H9 (cell line): ENCODE measurements around the gene COL4A6. TPM values are rescaled to one million over a fixed set of nuclear protein-coding genes. Genes with fewer than 3 reads are reported as not detected.

Source experiments
- DNase-seq: peaks from one replicate; pipeline ENCODE4 v3.0.0-alpha.2; 2017
- H2AFZ ChIP-seq: one replicate; pipeline ENCODE4 v1.6.1; 2013; ENCODE audit warnings: mild to moderate bottlenecking, low read length, control low read depth, moderate library complexity
- H2AK5ac ChIP-seq: 2 replicates; pipeline ENCODE4 v1.6.1; 2013; ENCODE audit warnings: low read length, control low read depth, mixed read lengths; ENCODE audit not compliant: insufficient read length
- H2BK120ac ChIP-seq: one replicate; pipeline ENCODE4 v1.6.1; 2013; ENCODE audit warnings: low read depth, mild to moderate bottlenecking, low read length, control low read depth, inconsistent platforms; ENCODE audit not compliant: poor library complexity, severe bottlenecking
- H2BK12ac ChIP-seq: 2 replicates; pipeline ENCODE4 v1.6.1; 2013; ENCODE audit warnings: low read length, control low read depth, mixed read lengths, low read depth; ENCODE audit not compliant: insufficient read length
- H2BK15ac ChIP-seq: 2 replicates; pipeline ENCODE4 v1.6.1; 2013; ENCODE audit warnings: low read depth, low read length, control low read depth
- H2BK20ac ChIP-seq: one replicate; pipeline ENCODE4 v1.6.1; 2013; ENCODE audit warnings: low read depth, mild to moderate bottlenecking, low read length, control low read depth, inconsistent platforms; ENCODE audit not compliant: poor library complexity, severe bottlenecking
- H2BK5ac ChIP-seq: 2 replicates; pipeline ENCODE4 v1.6.1; 2013; ENCODE audit warnings: low read length, control low read depth, mixed read lengths; ENCODE audit not compliant: insufficient read length
- H3K14ac ChIP-seq: 2 replicates; pipeline ENCODE4 v1.6.1; 2013; ENCODE audit warnings: low read length, control low read depth; ENCODE audit not compliant: insufficient read depth
- H3K18ac ChIP-seq: 2 replicates; pipeline ENCODE4 v1.6.1; 2013; ENCODE audit warnings: low read depth, mild to moderate bottlenecking, mixed read lengths, low read length, control low read depth; ENCODE audit not compliant: insufficient read length
- H3K23ac ChIP-seq: 2 replicates; pipeline ENCODE4 v1.6.1; 2013; ENCODE audit warnings: low read length, control low read depth, mixed read lengths, low read depth; ENCODE audit not compliant: insufficient read length
- H3K23me2 ChIP-seq: 2 replicates; pipeline ENCODE4 v1.6.1; 2013; ENCODE audit warnings: low read depth, mild to moderate bottlenecking, mixed read lengths, low read length, control low read depth; ENCODE audit not compliant: insufficient read length, poor library complexity, severe bottlenecking
- H3K27ac ChIP-seq: 2 replicates; pipeline ENCODE4 v1.5.1; 2013; ENCODE audit warnings: low read length, control low read depth, mixed read lengths, low read depth; ENCODE audit not compliant: insufficient read length
- H3K27me3 ChIP-seq: 2 replicates; pipeline ENCODE4 v1.6.1; 2013; ENCODE audit warnings: low read length, control low read depth, inconsistent platforms; ENCODE audit not compliant: insufficient read depth
- H3K4ac ChIP-seq: 2 replicates; pipeline ENCODE4 v1.6.1; 2013; ENCODE audit warnings: low read depth, mild to moderate bottlenecking, control low read depth, inconsistent platforms, low read length, moderate library complexity
- H3K4me1 ChIP-seq: 2 replicates; pipeline ENCODE4 v1.6.1; 2013; ENCODE audit warnings: low read length, control low read depth, inconsistent platforms; ENCODE audit not compliant: insufficient read depth
- H3K4me2 ChIP-seq: 2 replicates; pipeline ENCODE4 v1.6.1; 2013; ENCODE audit warnings: low read length, control low read depth, mixed read lengths; ENCODE audit not compliant: insufficient read length, insufficient read depth
- H3K56ac ChIP-seq: 2 replicates; pipeline ENCODE4 v1.6.1; 2013; ENCODE audit warnings: low read depth, mild to moderate bottlenecking, mixed read lengths, low read length, control low read depth; ENCODE audit not compliant: insufficient read length
- H3K79me1 ChIP-seq: 2 replicates; pipeline ENCODE4 v1.6.1; 2013; ENCODE audit warnings: low read depth, mild to moderate bottlenecking, moderate library complexity, low read length, control low read depth, inconsistent platforms; ENCODE audit not compliant: insufficient read depth, poor library complexity, severe bottlenecking
- H3K79me2 ChIP-seq: 2 replicates; pipeline ENCODE4 v1.6.1; 2013; ENCODE audit warnings: low read length, control low read depth, inconsistent platforms; ENCODE audit not compliant: insufficient read depth
- H3K9ac ChIP-seq: 2 replicates; pipeline ENCODE4 v1.6.1; 2013; ENCODE audit warnings: low read length, control low read depth, mixed read lengths; ENCODE audit not compliant: insufficient read length; ENCODE audit errors: extremely low read depth
- H3K9me3 ChIP-seq: one replicate; pipeline ENCODE4 v1.6.1; 2013; ENCODE audit warnings: low read depth, low read length, inconsistent platforms; ENCODE audit not compliant: control insufficient read depth
- H3T11ph ChIP-seq: one replicate; pipeline ENCODE4 v1.6.1; 2013; ENCODE audit warnings: mild to moderate bottlenecking, low read length, control low read depth, inconsistent platforms
- H4K20me1 ChIP-seq: one replicate; pipeline ENCODE4 v1.6.1; 2013; ENCODE audit not compliant: control insufficient read depth, insufficient read length, insufficient read depth
- H4K5ac ChIP-seq: 2 replicates; pipeline ENCODE4 v1.6.1; 2013; ENCODE audit warnings: low read depth, mild to moderate bottlenecking, mixed read lengths, low read length, control low read depth; ENCODE audit not compliant: insufficient read length
- H4K8ac ChIP-seq: replicated peaks from 2 replicates; pipeline ENCODE4 v1.6.1; 2013; ENCODE audit warnings: low read length, control low read depth, mixed read lengths, low read depth; ENCODE audit not compliant: insufficient read length
- H4K91ac ChIP-seq: 2 replicates; pipeline ENCODE4 v1.6.1; 2013; ENCODE audit warnings: low read depth, mild to moderate bottlenecking, moderate library complexity, mixed read lengths, low read length, control low read depth; ENCODE audit not compliant: insufficient read length
- H3K27ac Mint-ChIP-seq, 3 experiments: 2 replicates in 2 of 3; 3 replicates in 1 of 3; pipeline ENCODE4 v1.8.0; 2020 to 2021; ENCODE audit warnings: mixed read lengths in 3 of 3, mild to moderate bottlenecking in 1 of 3, moderate library complexity in 1 of 3
- H3K27me3 Mint-ChIP-seq: 2 replicates; pipeline ENCODE4 v1.8.0; 2021; ENCODE audit warnings: low read depth, mild to moderate bottlenecking, moderate library complexity, mixed read lengths
- H3K36me3 Mint-ChIP-seq, 3 experiments: 2 replicates in 2 of 3; 3 replicates in 1 of 3; pipeline ENCODE4 v1.8.0; 2020 to 2021; ENCODE audit warnings: low read depth in 3 of 3, mixed read lengths in 3 of 3; ENCODE audit not compliant: insufficient read depth in 1 of 3
- H3K4me1 Mint-ChIP-seq, 2 experiments: 2 replicates each; pipeline ENCODE4 v1.8.0; 2020; ENCODE audit warnings: mixed read lengths in 2 of 2
- H3K4me3 Mint-ChIP-seq, 2 experiments: 2 replicates in 1 of 2; 3 replicates in 1 of 2; pipeline ENCODE4 v1.8.0; 2020 to 2021; ENCODE audit warnings: mild to moderate bottlenecking in 2 of 2, mixed read lengths in 2 of 2, moderate library complexity in 1 of 2
- H3K9me3 Mint-ChIP-seq, 2 experiments: 2 replicates in 1 of 2; 3 replicates in 1 of 2; pipeline ENCODE4 v1.8.0; 2020; ENCODE audit warnings: mild to moderate bottlenecking in 2 of 2, mixed read lengths in 2 of 2, moderate library complexity in 1 of 2
- WGBS: extraction: QIAGEN DNeasy Blood & Tissue Kit; methylation state at CpG from one replicate; pipeline ENCODE4 v1.1.7; 2013; ENCODE audit warnings: missing lambda C conversion rate, low lambda C conversion rate, mixed read lengths; ENCODE audit not compliant: insufficient read length; ENCODE audit errors: extremely low coverage; 5-methylcytosine and 5-hydroxymethylcytosine counted together
- total RNA-seq: library from RNA; stranded (reverse); gene quantifications from 2 replicates; pipeline ENCODE4 v1.2.1, GENCODE V29; 2021
- TF ChIP-seq, protein P1 (sequence below): fragments of 200-600 bp; sonication (generic); conservative IDR thresholded peaks from 3 replicates; pipeline ENCODE4 v1.8.0; 2021; ENCODE audit warnings: antibody characterized with exemption, mild to moderate bottlenecking

The COL4A6 gene
- total RNA-seq, 1 experiment from 2014 or later, result 16.7 TPM

DNA sequence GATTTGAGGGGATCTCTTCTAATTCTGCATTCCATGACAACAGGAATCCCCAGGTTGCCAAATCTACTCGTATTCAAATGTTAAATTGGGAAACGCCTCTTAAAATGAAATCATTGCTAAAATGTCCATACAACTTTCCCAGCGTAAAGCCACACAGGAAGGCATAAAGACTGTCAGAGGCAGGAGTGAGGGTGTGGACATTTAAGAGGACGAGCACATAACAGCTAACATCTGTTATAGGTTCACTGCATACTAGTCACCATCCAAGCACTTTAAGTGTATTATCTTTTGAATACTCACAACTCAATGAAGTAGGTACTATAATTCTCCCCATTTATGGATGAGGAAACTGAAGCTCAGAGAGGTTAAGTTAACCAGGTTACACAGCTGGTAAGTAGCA lies 311.1 kb downstream of the COL4A6 start:
- no peaks in the 10 kb centered on the region for H3K27me3 ChIP-seq
- TF ChIP-seq, protein P1, sequence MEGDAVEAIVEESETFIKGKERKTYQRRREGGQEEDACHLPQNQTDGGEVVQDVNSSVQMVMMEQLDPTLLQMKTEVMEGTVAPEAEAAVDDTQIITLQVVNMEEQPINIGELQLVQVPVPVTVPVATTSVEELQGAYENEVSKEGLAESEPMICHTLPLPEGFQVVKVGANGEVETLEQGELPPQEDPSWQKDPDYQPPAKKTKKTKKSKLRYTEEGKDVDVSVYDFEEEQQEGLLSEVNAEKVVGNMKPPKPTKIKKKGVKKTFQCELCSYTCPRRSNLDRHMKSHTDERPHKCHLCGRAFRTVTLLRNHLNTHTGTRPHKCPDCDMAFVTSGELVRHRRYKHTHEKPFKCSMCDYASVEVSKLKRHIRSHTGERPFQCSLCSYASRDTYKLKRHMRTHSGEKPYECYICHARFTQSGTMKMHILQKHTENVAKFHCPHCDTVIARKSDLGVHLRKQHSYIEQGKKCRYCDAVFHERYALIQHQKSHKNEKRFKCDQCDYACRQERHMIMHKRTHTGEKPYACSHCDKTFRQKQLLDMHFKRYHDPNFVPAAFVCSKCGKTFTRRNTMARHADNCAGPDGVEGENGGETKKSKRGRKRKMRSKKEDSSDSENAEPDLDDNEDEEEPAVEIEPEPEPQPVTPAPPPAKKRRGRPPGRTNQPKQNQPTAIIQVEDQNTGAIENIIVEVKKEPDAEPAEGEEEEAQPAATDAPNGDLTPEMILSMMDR, result no peak

More for the DNA sequence above, 311.1 kb downstream of the COL4A6 start:
- Mint-ChIP-seq H3K36me3 (no peaks in the 10 kb centered on the region; a peak in 1 of 7 replicates), H3K27me3 (no peaks in the 10 kb centered on the region), H3K9me3 (no peaks in the 10 kb centered on the region), H3K27ac (peak overlapping the region; percentile 59 to 95 (median 93); a peak in 3 of 7 replicates), H3K4me1 (peaks cover 27 to 35% of the 10 kb centered on the region in 2 experiments), H3K4me3 (no peak overlapping the region)
- H3T11ph ChIP-seq, result no peak overlapping the region
- no peaks in the 10 kb centered on the region for H3K79me1 ChIP-seq
- H2BK120ac ChIP-seq, result no peak overlapping the region
- H3K23ac ChIP-seq, result no peak overlapping the region
- H3K9ac ChIP-seq, result no peak overlapping the region
- no peak overlapping the region for H2BK5ac ChIP-seq
- H3K4me1 ChIP-seq, result peaks cover 9% of the 10 kb centered on the region; the same call in 1 of the 2 replicates
- no peak for DNase-seq
- no peak overlapping the region for H2AK5ac ChIP-seq
- no peak overlapping the region for H3K56ac ChIP-seq
- no peak overlapping the region for H2BK15ac ChIP-seq
- no peaks in the 10 kb centered on the region for H3K9me3 ChIP-seq
- no peak overlapping the region for H2BK20ac ChIP-seq
- no peak overlapping the region for H4K91ac ChIP-seq
- no peak overlapping the region for H3K4me2 ChIP-seq
- H3K23me2 ChIP-seq, result no peaks in the 10 kb centered on the region
- no peaks in the 10 kb centered on the region for H4K20me1 ChIP-seq
- no peak overlapping the region for H4K5ac ChIP-seq
- no CpG with 5 or more reads among the region's 4 CpGs for WGBS
- H3K14ac ChIP-seq, result no peak overlapping the region
- H3K4ac ChIP-seq, result no peak overlapping the region
- H3K18ac ChIP-seq, result no peak overlapping the region
- no peak overlapping the region for H2AFZ ChIP-seq
- H4K8ac ChIP-seq, result no peak overlapping the region
- no peak overlapping the region for H2BK12ac ChIP-seq
- no peak overlapping the region for H3K27ac ChIP-seq
- H3K79me2 ChIP-seq, result no peaks in the 10 kb centered on the region
